ENCODE data around the gene MAPT.
A peak's percentile ranks its signal among the peaks of the same experiment; 100 is the strongest.
"Not testable (repeated sequence)": the region's sequence is repeated elsewhere in the genome, so short reads cannot be mapped to it uniquely, and the experiment has no call there.

MAPT gene

DNA sequence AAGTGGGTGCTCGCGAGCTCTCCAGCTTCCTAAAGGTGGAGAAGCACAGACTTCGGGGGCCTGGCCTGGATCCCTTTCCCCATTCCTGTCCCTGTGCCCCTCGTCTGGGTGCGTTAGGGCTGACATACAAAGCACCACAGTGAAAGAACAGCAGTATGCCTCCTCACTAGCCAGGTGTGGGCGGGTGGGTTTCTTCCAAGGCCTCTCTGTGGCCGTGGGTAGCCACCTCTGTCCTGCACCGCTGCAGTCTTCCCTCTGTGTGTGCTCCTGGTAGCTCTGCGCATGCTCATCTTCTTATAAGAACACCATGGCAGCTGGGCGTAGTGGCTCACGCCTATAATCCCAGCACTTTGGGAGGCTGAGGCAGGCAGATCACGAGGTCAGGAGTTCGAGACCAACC, 102.8 kb downstream of the MAPT start:
- no peak for DNase-seq

DNA sequence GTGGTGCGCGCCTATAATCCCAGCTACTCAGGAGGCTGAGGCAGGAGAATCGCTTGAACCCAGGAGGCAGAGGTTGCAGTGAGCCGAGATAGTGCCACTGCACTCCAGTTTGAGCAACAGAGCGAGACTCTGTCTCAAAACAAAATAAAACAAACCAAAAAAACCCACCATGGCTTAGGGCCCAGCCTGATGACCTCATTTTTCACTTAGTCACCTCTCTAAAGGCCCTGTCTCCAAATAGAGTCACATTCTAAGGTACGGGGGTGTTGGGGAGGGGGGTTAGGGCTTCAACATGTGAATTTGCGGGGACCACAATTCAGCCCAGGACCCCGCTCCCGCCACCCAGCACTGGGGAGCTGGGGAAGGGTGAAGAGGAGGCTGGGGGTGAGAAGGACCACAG, 103.3 kb downstream of the MAPT start:
- no peak for DNase-seq

DNA sequence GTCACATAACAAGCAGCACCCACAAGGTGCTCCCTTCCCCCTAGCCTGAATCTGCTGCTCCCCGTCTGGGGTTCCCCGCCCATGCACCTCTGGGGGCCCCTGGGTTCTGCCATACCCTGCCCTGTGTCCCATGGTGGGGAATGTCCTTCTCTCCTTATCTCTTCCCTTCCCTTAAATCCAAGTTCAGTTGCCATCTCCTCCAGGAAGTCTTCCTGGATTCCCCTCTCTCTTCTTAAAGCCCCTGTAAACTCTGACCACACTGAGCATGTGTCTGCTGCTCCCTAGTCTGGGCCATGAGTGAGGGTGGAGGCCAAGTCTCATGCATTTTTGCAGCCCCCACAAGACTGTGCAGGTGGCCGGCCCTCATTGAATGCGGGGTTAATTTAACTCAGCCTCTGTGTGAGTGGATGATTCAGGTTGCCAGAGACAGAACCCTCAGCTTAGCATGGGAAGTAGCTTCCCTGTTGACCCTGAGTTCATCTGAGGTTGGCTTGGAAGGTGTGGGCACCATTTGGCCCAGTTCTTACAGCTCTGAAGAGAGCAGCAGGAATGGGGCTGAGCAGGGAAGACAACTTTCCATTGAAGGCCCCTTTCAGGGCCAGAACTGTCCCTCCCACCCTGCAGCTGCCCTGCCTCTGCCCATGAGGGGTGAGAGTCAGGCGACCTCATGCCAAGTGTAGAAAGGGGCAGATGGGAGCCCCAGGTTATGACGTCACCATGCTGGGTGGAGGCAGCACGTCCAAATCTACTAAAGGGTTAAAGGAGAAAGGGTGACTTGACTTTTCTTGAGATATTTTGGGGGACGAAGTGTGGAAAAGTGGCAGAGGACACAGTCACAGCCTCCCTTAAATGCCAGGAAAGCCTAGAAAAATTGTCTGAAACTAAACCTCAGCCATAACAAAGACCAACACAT, 104.9 kb downstream of the MAPT start, which contains the start of gene STH:
STH (plus strand) TSS at position 264 of the 913 bp plus-strand sequence; CDS start at position 294, 30 bp downstream.
- no peak for DNase-seq

DNA sequence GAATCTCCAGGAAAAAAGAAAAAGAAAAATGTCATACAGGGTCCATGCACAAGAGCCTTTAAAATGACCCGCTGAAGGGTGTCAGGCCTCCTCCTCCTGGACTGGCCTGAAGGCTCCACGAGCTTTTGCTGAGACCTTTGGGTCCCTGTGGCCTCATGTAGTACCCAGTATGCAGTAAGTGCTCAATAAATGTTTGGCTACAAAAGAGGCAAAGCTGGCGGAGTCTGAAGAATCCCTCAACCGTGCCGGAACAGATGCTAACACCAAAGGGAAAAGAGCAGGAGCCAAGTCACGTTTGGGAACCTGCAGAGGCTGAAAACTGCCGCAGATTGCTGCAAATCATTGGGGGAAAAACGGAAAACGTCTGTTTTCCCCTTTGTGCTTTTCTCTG, 105.5 kb downstream of the MAPT start:
- no peak for DNase-seq

DNA sequence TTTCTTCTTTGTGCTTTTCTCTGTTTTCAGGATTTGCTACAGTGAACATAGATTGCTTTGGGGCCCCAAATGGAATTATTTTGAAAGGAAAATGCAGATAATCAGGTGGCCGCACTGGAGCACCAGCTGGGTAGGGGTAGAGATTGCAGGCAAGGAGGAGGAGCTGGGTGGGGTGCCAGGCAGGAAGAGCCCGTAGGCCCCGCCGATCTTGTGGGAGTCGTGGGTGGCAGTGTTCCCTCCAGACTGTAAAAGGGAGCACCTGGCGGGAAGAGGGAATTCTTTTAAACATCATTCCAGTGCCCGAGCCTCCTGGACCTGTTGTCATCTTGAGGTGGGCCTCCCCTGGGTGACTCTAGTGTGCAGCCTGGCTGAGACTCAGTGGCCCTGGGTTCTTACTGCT, 105.9 kb downstream of the MAPT start:
- DNase-seq, result no peak

- DNase-seq, result no peak
Measured at GRCh38 chr17:46000757-46001156, 106.4 kb downstream of the MAPT start.

GRCh38 chr17:46001390-46002310, 107.3 kb downstream of the MAPT start:
- no peak for DNase-seq

DNA sequence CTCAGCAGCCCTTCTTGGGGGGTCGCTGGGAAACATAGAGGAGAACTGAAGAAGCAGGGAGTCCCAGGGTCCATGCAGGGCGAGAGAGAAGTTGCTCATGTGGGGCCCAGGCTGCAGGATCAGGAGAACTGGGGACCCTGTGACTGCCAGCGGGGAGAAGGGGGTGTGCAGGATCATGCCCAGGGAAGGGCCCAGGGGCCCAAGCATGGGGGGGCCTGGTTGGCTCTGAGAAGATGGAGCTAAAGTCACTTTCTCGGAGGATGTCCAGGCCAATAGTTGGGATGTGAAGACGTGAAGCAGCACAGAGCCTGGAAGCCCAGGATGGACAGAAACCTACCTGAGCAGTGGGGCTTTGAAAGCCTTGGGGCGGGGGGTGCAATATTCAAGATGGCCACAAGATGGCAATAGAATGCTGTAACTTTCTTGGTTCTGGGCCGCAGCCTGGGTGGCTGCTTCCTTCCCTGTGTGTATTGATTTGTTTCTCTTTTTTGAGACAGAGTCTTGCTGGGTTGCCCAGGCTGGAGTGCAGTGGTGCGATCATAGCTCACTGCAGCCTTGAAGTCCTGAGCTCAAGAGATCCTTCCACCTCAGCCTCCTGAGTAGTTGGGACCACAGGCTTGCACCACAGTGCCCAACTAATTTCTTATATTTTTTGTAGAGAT, 108.1 kb downstream of the MAPT start:
- peak; percentile 17 for DNase-seq

- no peak for DNase-seq
Measured at GRCh38 chr17:46002973-46003316, 108.6 kb downstream of the MAPT start.

GRCh38 chr17:46003907-46004748, 109.8 kb downstream of the MAPT start:
- DNase-seq, result no peak

DNA sequence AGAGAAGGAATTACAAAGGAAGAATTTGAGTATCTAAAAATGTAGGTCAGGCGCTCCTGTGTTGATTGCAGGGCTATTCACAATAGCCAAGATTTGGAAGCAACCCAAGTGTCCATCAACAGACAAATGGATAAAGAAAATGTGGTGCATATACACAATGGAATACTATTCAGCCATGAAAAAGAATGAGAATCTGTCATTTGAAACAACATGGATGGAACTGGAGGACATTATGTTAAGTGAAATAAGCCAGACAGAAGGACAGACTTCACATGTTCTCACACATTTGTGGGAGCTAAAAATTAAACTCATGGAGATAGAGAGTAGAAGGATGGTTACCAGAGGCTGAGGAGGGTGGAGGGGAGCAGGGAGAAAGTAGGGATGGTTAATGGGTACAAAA, 111.7 kb downstream of the MAPT start:
- not testable (repeated sequence) for DNase-seq

DNA sequence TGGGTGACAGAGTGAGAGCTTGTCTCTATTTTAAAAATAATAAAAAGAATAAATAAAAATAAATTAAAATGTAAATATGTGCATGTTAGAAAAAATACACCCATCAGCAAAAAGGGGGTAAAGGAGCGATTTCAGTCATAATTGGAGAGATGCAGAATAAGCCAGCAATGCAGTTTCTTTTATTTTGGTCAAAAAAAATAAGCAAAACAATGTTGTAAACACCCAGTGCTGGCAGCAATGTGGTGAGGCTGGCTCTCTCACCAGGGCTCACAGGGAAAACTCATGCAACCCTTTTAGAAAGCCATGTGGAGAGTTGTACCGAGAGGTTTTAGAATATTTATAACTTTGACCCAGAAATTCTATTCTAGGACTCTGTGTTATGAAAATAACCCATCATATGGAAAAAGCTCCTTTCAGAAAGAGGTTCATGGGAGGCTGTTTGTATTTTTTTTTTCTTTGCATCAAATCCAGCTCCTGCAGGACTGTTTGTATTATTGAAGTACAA, 113.2 kb downstream of the MAPT start:
- DNase-seq, result no peak

- no peak for DNase-seq
Measured at GRCh38 chr17:46008591-46008990, 114.2 kb downstream of the MAPT start.

DNA sequence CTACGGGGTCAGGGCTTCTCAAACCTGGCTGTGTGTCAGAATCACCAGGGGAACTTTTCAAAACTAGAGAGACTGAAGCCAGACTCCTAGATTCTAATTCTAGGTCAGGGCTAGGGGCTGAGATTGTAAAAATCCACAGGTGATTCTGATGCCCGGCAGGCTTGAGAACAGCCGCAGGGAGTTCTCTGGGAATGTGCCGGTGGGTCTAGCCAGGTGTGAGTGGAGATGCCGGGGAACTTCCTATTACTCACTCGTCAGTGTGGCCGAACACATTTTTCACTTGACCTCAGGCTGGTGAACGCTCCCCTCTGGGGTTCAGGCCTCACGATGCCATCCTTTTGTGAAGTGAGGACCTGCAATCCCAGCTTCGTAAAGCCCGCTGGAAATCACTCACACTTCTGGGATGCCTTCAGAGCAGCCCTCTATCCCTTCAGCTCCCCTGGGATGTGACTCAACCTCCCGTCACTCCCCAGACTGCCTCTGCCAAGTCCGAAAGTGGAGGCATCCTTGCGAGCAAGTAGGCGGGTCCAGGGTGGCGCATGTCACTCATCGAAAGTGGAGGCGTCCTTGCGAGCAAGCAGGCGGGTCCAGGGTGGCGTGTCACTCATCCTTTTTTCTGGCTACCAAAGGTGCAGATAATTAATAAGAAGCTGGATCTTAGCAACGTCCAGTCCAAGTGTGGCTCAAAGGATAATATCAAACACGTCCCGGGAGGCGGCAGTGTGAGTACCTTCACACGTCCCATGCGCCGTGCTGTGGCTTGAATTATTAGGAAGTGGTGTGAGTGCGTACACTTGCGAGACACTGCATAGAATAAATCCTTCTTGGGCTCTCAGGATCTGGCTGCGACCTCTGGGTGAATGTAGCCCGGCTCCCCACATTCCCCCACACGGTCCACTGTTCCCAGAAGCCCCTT, 115.6 kb downstream of the MAPT start:
- no peak for DNase-seq

- DNase-seq, result no peak
Measured at GRCh38 chr17:46010597-46011186, 116.3 kb downstream of the MAPT start.

- DNase-seq, result no peak
Measured at GRCh38 chr17:46011711-46012505, 117.6 kb downstream of the MAPT start.

DNA sequence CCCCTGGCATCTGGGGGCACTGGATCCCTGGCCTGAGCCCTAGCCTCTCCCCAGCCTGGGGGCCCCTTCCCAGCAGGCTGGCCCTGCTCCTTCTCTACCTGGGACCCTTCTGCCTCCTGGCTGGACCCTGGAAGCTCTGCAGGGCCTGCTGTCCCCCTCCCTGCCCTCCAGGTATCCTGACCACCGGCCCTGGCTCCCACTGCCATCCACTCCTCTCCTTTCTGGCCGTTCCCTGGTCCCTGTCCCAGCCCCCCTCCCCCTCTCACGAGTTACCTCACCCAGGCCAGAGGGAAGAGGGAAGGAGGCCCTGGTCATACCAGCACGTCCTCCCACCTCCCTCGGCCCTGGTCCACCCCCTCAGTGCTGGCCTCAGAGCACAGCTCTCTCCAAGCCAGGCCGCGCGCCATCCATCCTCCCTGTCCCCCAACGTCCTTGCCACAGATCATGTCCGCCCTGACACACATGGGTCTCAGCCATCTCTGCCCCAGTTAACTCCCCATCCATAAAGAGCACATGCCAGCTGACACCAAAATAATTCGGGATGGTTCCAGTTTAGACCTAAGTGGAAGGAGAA, 118.2 kb downstream of the MAPT start:
- DNase-seq, result no peak

DNA sequence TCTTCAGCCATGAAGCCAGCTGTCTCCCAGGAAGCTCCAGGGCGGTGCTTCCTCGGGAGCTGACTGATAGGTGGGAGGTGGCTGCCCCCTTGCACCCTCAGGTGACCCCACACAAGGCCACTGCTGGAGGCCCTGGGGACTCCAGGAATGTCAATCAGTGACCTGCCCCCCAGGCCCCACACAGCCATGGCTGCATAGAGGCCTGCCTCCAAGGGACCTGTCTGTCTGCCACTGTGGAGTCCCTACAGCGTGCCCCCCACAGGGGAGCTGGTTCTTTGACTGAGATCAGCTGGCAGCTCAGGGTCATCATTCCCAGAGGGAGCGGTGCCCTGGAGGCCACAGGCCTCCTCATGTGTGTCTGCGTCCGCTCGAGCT, 118.8 kb downstream of the MAPT start:
- no peak for DNase-seq

GRCh38 chr17:46013502-46014165, 119.3 kb downstream of the MAPT start:
- no peak for DNase-seq

Data from NCI-H2107 (cell line).